Peyer's patch (tissue), 4 donors: Measurements from ENCODE around the gene TRMT112. TPM values are rescaled to one million over a fixed set of nuclear protein-coding genes. Genes with fewer than 3 reads are reported as not detected.

Experiments used
- DNase-seq, 3 donors: peaks; one replicate each; pipeline ENCODE4 v3.0.0-alpha.2; 2017 to 2019
- H3K27ac ChIP-seq, 4 donors: fragments of 200-600 bp; sonication (generic); one replicate each; pipeline ENCODE4 v1.5.1; 2016 to 2019
- H3K27me3 ChIP-seq, 2 donors: fragments of 200-600 bp; sonication (generic); one replicate each; pipeline ENCODE4 v1.5.1; 2019
- H3K36me3 ChIP-seq, 3 donors: fragments of 200-600 bp; sonication (generic); one replicate each; pipeline ENCODE4 v1.5.1; 2016 to 2019
- H3K4me1 ChIP-seq, 4 donors: fragments of 200-600 bp; sonication (generic); one replicate each; pipeline ENCODE4 v1.5.1; 2016 to 2019
- H3K4me3 ChIP-seq, 4 donors: fragments of 200-600 bp; sonication (generic); 1 replicate in 3 of 4; 2 replicates in 1 of 4; pipeline ENCODE4 v1.5.1; 2016 to 2019; ENCODE audit warnings: mild to moderate bottlenecking in 1 of 4
- H3K9me3 ChIP-seq, 4 donors: fragments of 200-600 bp; sonication (generic); one replicate each; pipeline ENCODE4 v1.5.1; 2016 to 2019; ENCODE audit warnings: mild to moderate bottlenecking in 1 of 4
- CTCF ChIP-seq, 6 experiments: fragments of 450-650 bp in 4 of 6; fragments of 200-600 bp in 2 of 6; sonication (generic) in 1 of 6; IDR thresholded peaks; one replicate each; pipeline ENCODE4 v1.5.1; 2017 to 2019; ENCODE audit warnings: antibody characterized with exemption in 6 of 6, mild to moderate bottlenecking in 3 of 6, moderate library complexity in 1 of 6
- POLR2A ChIP-seq, 2 donors: fragments of 450-650 bp; IDR thresholded peaks; one replicate each; pipeline ENCODE4 v1.5.1; 2017; ENCODE audit warnings: antibody characterized with exemption in 2 of 2, mild to moderate bottlenecking in 2 of 2, moderate library complexity in 2 of 2
- total RNA-seq, 4 donors: library from RNA; depleted of rRNA; stranded (reverse); fragments of >200 nt; gene quantifications; one replicate each; pipeline ENCODE4 v1.1.0, GENCODE V29; 2016

TRMT112 gene
- total RNA-seq, 4 donors from 2014 or later: 55.3 to 163 (median 63.1) TPM

- TF ChIP-seq POLR2A (IDR thresholded peaks at IDR 0.05) (no peak), CTCF (IDR thresholded peaks at IDR 0.05) (no peak)
- Histone ChIP-seq H3K27me3 (peaks cover 0 to 30% of the 10 kb centered on the region in 2 donors), H3K4me3 (no peak overlapping the region)
These were observed 28.3 kb downstream of the TRMT112 start for GRCh38 chr11:64289002-64289564.

GRCh38 chr11:64288353-64288750 is 29.0 kb downstream of the TRMT112 start:
- H3K9me3 ChIP-seq: no peaks in the 10 kb centered on the region
- H3K27me3 ChIP-seq: peaks cover 0 to 27% of the 10 kb centered on the region in 2 donors
- H3K4me3 ChIP-seq: no peak overlapping the region
- H3K4me1 ChIP-seq: peaks cover 2 to 36% (median 23%) of the 10 kb centered on the region in 4 donors
- no peak for TF ChIP-seq CTCF (IDR thresholded peaks at IDR 0.05)
- TF ChIP-seq POLR2A (IDR thresholded peaks at IDR 0.05): no peak
- no peaks in the 10 kb centered on the region for H3K36me3 ChIP-seq
- no peak for DNase-seq
- no peak overlapping the region for H3K27ac ChIP-seq

More at GRCh38 chr11:64289002-64289564, 28.3 kb downstream of the TRMT112 start:
- Histone ChIP-seq H3K27ac (no peak overlapping the region), H3K4me1 (peaks cover 0 to 28% (median 18%) of the 10 kb centered on the region in 4 donors), H3K9me3 (no peaks in the 10 kb centered on the region), H3K36me3 (no peaks in the 10 kb centered on the region)
- DNase-seq: no peak

GRCh38 chr11:64287676-64288352 is 29.5 kb downstream of the TRMT112 start:
- Histone ChIP-seq H3K4me1 (peaks cover 3 to 41% (median 23%) of the 10 kb centered on the region in 4 donors), H3K27me3 (peaks cover 0 to 23% of the 10 kb centered on the region in 2 donors), H3K4me3 (no peak overlapping the region), H3K36me3 (no peaks in the 10 kb centered on the region), H3K9me3 (no peaks in the 10 kb centered on the region), H3K27ac (no peak overlapping the region)
- TF ChIP-seq CTCF (IDR thresholded peaks at IDR 0.05) (no peak), POLR2A (IDR thresholded peaks at IDR 0.05) (no peak)
- DNase-seq: peak in 1 of 3 donors; percentile 44

- Histone ChIP-seq H3K4me1 (peaks cover 3 to 31% (median 16%) of the 10 kb centered on the region in 4 donors), H3K9me3 (no peaks in the 10 kb centered on the region), H3K27me3 (peaks cover 0 to 13% of the 10 kb centered on the region in 2 donors), H3K4me3 (no peak overlapping the region), H3K27ac (no peak overlapping the region), H3K36me3 (peaks cover 0 to 3% (median 0%) of the 10 kb centered on the region in 3 donors)
- no peak for TF ChIP-seq POLR2A (IDR thresholded peaks at IDR 0.05)
- no peak for TF ChIP-seq CTCF (IDR thresholded peaks at IDR 0.05)
- no peak for DNase-seq
These were observed 30.6 kb downstream of the TRMT112 start for GRCh38 chr11:64286801-64287159.

GRCh38 chr11:64285885-64286800 is 31.2 kb downstream of the TRMT112 start:
- Histone ChIP-seq H3K4me1 (peaks cover 3 to 25% (median 13%) of the 10 kb centered on the region in 4 donors), H3K36me3 (peaks cover 0 to 7% (median 0%) of the 10 kb centered on the region in 3 donors), H3K9me3 (no peaks in the 10 kb centered on the region), H3K27ac (peak overlapping the region; percentile 91 to 97 (median 94)), H3K27me3 (peaks cover 0 to 7% of the 10 kb centered on the region in 2 donors), H3K4me3 (peak overlapping the region; percentile 71 to 97 (median 80))
- DNase-seq: peak in 1 of 3 donors; percentile 60
- TF ChIP-seq POLR2A (IDR thresholded peaks at IDR 0.05) (no peak), CTCF (IDR thresholded peaks at IDR 0.05) (no peak)
